ENCODE data around the gene PEX7.

GRCh38 chr6:136811272-136811671, 11.1 kb upstream of the PEX7 start:
- no peak for TF ChIP-seq CTCF (IDR thresholded peaks at IDR 0.05)
- TF ChIP-seq EP300 (IDR thresholded peaks at IDR 0.05): no peak
- TF ChIP-seq POLR2A (IDR thresholded peaks at IDR 0.05): no peak

Measured in tibial nerve (tissue), 4 donors.